Keratinocyte (primary cell): ENCODE data around the gene RORB. TPM values are rescaled to one million over a fixed set of nuclear protein-coding genes. Genes with fewer than 3 reads are reported as not detected.

Experiments
- DNase-seq: peaks from one replicate; pipeline ENCODE4 v3.0.0-alpha.2; 2011; ENCODE audit warnings: low read depth, missing footprints, low spot score
- FAIRE-seq: peaks from 2 replicates; lab custom pipeline; 2011; peaks lifted over from hg19 to GRCh38; lab: Jason Lieb, UNC
- H2AFZ ChIP-seq: 2 replicates; pipeline ENCODE4 v1.6.0; 2012; ENCODE audit warnings: low read length, control low read depth, inconsistent platforms; ENCODE audit not compliant: control insufficient read depth
- H3K27ac ChIP-seq: 2 replicates; pipeline ENCODE4 v1.5.1; 2011; ENCODE audit warnings: low read length; ENCODE audit not compliant: control insufficient read depth, insufficient read depth
- H3K27me3 ChIP-seq: 3 replicates; pipeline ENCODE4 v1.6.0; 2011; ENCODE audit warnings: low read length; ENCODE audit not compliant: control insufficient read depth, insufficient read depth; ENCODE audit errors: extremely low read depth
- H3K36me3 ChIP-seq, 2 experiments: 2 replicates in 1 of 2; 3 replicates in 1 of 2; pipeline ENCODE4 v1.5.1; 2011; ENCODE audit warnings: low read length in 2 of 2, mild to moderate bottlenecking in 1 of 2; ENCODE audit not compliant: control insufficient read depth in 2 of 2, insufficient read depth in 2 of 2; ENCODE audit errors: extremely low read depth in 1 of 2
- H3K4me1 ChIP-seq: 3 replicates; pipeline ENCODE4 v1.5.1; 2011; ENCODE audit warnings: low read length; ENCODE audit not compliant: control insufficient read depth, insufficient read depth; ENCODE audit errors: extremely low read depth
- H3K4me2 ChIP-seq: 3 replicates; pipeline ENCODE4 v1.6.0; 2011; ENCODE audit warnings: low read depth, low read length; ENCODE audit not compliant: control insufficient read depth, insufficient read depth; ENCODE audit errors: extremely low read depth
- H3K4me3 ChIP-seq, 3 experiments: fragments of 200-600 bp in 1 of 3; sonication (generic) in 1 of 3; 2 replicates in 2 of 3; 3 replicates in 1 of 3; pipeline ENCODE4 v1.5.1; 2011 to 2016; ENCODE audit warnings: low read length in 3 of 3, mild to moderate bottlenecking in 3 of 3, control low read depth in 2 of 3, inconsistent platforms in 1 of 3, low read depth in 1 of 3, mixed read lengths in 1 of 3, mixed run types in 1 of 3, moderate library complexity in 1 of 3; ENCODE audit not compliant: control insufficient read depth in 2 of 3, insufficient read depth in 2 of 3; ENCODE audit errors: extremely low read depth in 1 of 3
- H3K79me2 ChIP-seq: 2 replicates; pipeline ENCODE4 v1.6.0; 2012; ENCODE audit warnings: low read length; ENCODE audit not compliant: control insufficient read depth, insufficient read depth
- H3K9ac ChIP-seq: 3 replicates; pipeline ENCODE4 v1.6.0; 2011; ENCODE audit warnings: low read length; ENCODE audit not compliant: control insufficient read depth, insufficient read depth; ENCODE audit errors: extremely low read depth
- H3K9me1 ChIP-seq: 3 replicates; pipeline ENCODE4 v1.6.0; 2011; ENCODE audit warnings: low read length; ENCODE audit not compliant: control insufficient read depth, insufficient read depth; ENCODE audit errors: extremely low read depth
- H3K9me3 ChIP-seq: 2 replicates; pipeline ENCODE4 v1.5.1; 2012; ENCODE audit warnings: low read depth, low read length; ENCODE audit not compliant: control insufficient read depth
- H4K20me1 ChIP-seq: 3 replicates; pipeline ENCODE4 v1.6.0; 2011; ENCODE audit warnings: low read length; ENCODE audit not compliant: control insufficient read depth, insufficient read depth; ENCODE audit errors: extremely low read depth
- CTCF ChIP-seq, 3 experiments: IDR thresholded peaks in 1 of 3; conservative IDR thresholded peaks in 1 of 3; optimal IDR thresholded peaks in 1 of 3; 2 replicates in 2 of 3; 3 replicates in 1 of 3; pipeline versions ENCODE3 to v1.5.1; 2011; ENCODE audit warnings: low read length in 3 of 3, mild to moderate bottlenecking in 3 of 3, moderate library complexity in 2 of 3, control low read depth in 1 of 3, inconsistent platforms in 1 of 3; ENCODE audit not compliant: insufficient read depth in 2 of 3; ENCODE audit errors: extremely low read depth in 1 of 3
- EZH2 ChIP-seq: IDR thresholded peaks from one replicate; pipeline ENCODE4 v1.6.1; 2012; ENCODE audit warnings: inconsistent platforms, mild to moderate bottlenecking, low read length, moderate library complexity
- dilution Hi-C: fragments of 300-500 bp; cut with MboI; formaldehyde crosslinking; loops from one replicate; pipeline ENCODE4 v1.7.0; 2020; ENCODE audit warnings: low sequenced_read_pairs; ENCODE audit not compliant: extremely low pct_ligation_motif_present
- polyA plus RNA-seq, 5 experiments: library from polyadenylated mRNA; depleted of rRNA in 3 of 5; stranded (reverse) in 3 of 5; stranded (forward) in 1 of 5; unstranded in 1 of 5; fragments of >200 nt; gene quantifications; 1 replicate in 1 of 5; 2 replicates in 3 of 5; 3 replicates in 1 of 5; pipeline versions ENCODE4 v1.2.1 to v1.2.3, GENCODE V29; 2011 to 2012; ENCODE audit warnings: missing spikeins in 2 of 5, low read depth in 1 of 5, low replicate concordance in 1 of 5

The RORB gene
- polyA plus RNA-seq, 1 donor (not counting 4 experiments of a cell fraction or from before 2014, with no cell fraction given), result not detected

GRCh38 chr9:74557571-74557970, 60.4 kb downstream of the RORB start:
- no peaks in the 10 kb centered on the region for H3K79me2 ChIP-seq
- H3K9me3 ChIP-seq, result no peaks in the 10 kb centered on the region
- DNase-seq, result no peak
- no peak overlapping the region for H2AFZ ChIP-seq
- no peak overlapping the region for H3K4me3 ChIP-seq
- H3K9ac ChIP-seq, result no peak overlapping the region
- H4K20me1 ChIP-seq, result no peaks in the 10 kb centered on the region
- no peak overlapping the region for H3K4me2 ChIP-seq
- no peak overlapping the region for H3K27ac ChIP-seq
- TF ChIP-seq CTCF (optimal IDR thresholded peaks at IDR 0.05 in 1 of 3, IDR thresholded peaks at IDR 0.05 in 1 of 3, conservative IDR thresholded peaks at IDR 0.05 in 1 of 3; ENCODE audit: extremely low read depth in 1 of 3, insufficient read depth in 2 of 3, low read length in 3 of 3), result no peak
- no peak for TF ChIP-seq EZH2
- no peaks in the 10 kb centered on the region for H3K27me3 ChIP-seq
- dilution Hi-C loops, result no loop called here
- no peaks in the 10 kb centered on the region for H3K9me1 ChIP-seq
- peaks cover 3% of the 10 kb centered on the region for H3K4me1 ChIP-seq
- H3K36me3 ChIP-seq, result no peaks in the 10 kb centered on the region
- FAIRE-seq, result no peak

DNA sequence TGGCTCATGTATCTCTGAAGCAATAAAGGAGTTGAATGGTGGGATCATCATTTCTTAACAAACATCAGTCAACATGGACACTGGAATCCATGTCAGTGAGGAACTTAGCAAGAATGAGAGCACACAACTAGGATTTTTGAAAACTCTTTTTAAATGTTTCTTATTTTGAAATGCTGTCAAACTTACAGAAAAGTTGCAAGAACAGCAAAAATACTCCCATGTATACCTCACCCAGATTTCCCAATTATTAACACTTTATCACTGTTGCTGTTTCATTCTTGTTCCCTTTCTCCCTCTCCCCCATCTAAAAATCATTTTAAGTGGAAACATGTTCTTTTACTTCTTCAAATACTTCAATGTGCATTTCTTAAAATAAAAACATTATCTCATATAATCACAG, 65.5 kb downstream of the RORB start:
- no peak overlapping the region for H3K9ac ChIP-seq
- TF ChIP-seq CTCF (optimal IDR thresholded peaks at IDR 0.05 in 1 of 3, IDR thresholded peaks at IDR 0.05 in 1 of 3, conservative IDR thresholded peaks at IDR 0.05 in 1 of 3; ENCODE audit: extremely low read depth in 1 of 3, insufficient read depth in 2 of 3, low read length in 3 of 3) (no peak), EZH2 (no peak)

More for the DNA sequence above, 65.5 kb downstream of the RORB start:
- no peaks in the 10 kb centered on the region for H3K79me2 ChIP-seq
- no peak overlapping the region for H3K4me3 ChIP-seq
- no peaks in the 10 kb centered on the region for H3K9me1 ChIP-seq
- dilution Hi-C loops, result no loop called here
- H3K9me3 ChIP-seq, result no peaks in the 10 kb centered on the region
- H3K27me3 ChIP-seq, result no peaks in the 10 kb centered on the region
- no peak overlapping the region for H3K27ac ChIP-seq
- H3K36me3 ChIP-seq, result no peaks in the 10 kb centered on the region
- H3K4me2 ChIP-seq, result no peak overlapping the region
- DNase-seq (no peak), FAIRE-seq (no peak)
- no peaks in the 10 kb centered on the region for H3K4me1 ChIP-seq
- H2AFZ ChIP-seq, result no peak overlapping the region
- no peaks in the 10 kb centered on the region for H4K20me1 ChIP-seq
